GM18505 (cell line): Measurements from ENCODE around the gene ITGB5.
"Not testable (repeated sequence)": the region's sequence is repeated elsewhere in the genome, so short reads cannot be mapped to it uniquely, and the experiment has no call there.

Experiments
- ATAC-seq: cut with Tn5 transposase; IDR thresholded peaks from one replicate; pipeline ENCODE4 v1.9.1; 2021; ENCODE audit not compliant: unreplicated experiment
- POLR2A ChIP-seq: IDR thresholded peaks from 4 replicates; pipeline ENCODE4 v1.6.1; 2011; ENCODE audit warnings: borderline replicate concordance; ENCODE audit not compliant: insufficient read depth, insufficient read length; ENCODE audit errors: extremely low read depth

Gene ITGB5

GRCh38 chr3:124762661-124763011 lies 124.5 kb downstream of the ITGB5 start:
- TF ChIP-seq POLR2A = no peak

GRCh38 chr3:124761935-124762660 lies 125.1 kb downstream of the ITGB5 start:
- ATAC-seq = no peak
- no peak for TF ChIP-seq POLR2A

More at GRCh38 chr3:124762661-124763011, 124.5 kb downstream of the ITGB5 start:
- no peak for ATAC-seq

GRCh38 chr3:124761250-124761796 lies 125.8 kb downstream of the ITGB5 start:
- ATAC-seq = peak; percentile 55
- no peak for TF ChIP-seq POLR2A

- no peak for TF ChIP-seq POLR2A
- ATAC-seq = no peak
Measured at GRCh38 chr3:124760601-124761000, 126.6 kb downstream of the ITGB5 start.

- TF ChIP-seq POLR2A = no peak
- ATAC-seq = no peak
Measured at GRCh38 chr3:124759666-124760401, 127.3 kb downstream of the ITGB5 start.

DNA sequence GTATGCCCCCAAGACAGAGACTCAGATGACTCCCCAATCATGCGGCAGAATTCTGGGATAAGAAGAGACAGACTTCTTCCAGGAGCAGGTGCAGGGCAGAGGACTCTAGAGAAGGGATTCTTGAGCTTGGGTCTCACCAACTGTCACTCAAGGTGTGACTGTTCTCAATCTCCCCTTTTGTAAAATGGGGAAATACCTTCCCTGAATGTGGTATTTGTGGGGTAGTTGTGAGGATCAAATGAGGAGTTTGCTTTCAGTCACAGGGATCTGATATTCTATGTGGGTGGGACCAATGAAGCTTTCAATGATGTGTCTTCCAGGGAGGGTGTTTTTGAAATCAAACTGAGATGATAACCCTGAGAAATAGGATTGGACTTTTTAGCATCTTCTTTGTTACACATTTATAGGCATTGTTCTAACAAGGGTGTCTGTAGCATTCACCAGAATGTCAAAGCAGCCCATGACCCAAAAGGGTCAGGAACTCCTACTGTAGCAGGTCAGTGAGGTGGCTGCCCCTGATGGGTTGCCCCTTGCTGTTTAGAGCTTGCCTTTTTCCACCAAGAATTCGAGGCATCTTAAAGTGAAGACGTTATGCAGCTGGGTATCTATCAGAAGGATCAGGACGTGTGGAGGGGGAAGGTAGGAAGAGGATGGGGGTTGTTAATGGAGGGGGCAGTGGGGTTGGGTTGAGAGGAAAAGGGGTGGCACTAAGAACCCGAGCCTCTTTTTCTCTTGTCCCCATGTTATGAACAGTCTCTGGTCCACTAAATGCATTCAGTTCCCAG lies 128.1 kb downstream of the ITGB5 start:
- TF ChIP-seq POLR2A = no peak
- ATAC-seq = no peak

- not testable (repeated sequence) for ATAC-seq
Measured at GRCh38 chr3:124757926-124758325, 129.2 kb downstream of the ITGB5 start.

DNA sequence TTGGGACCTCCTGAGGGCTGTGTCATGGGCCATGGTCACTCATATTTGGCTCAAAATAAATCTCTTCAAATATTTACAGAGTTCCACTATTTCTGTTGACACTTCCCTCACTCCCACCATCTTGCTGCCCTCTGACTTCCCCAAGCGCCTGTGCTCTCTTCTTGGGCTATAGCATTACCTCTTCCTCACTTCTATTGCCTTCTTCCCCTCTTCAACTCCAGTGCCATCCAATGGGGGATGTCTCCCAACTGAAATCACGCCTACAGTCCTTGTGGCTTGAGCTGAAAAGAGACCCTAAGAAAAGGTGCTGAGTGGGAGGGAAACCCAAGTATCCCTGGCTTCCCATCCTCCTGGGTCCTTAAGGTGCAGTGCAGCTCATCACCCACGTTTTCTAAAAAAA lies 135.1 kb downstream of the ITGB5 start:
- TF ChIP-seq POLR2A = no peak
- ATAC-seq = no peak

GRCh38 chr3:124751501-124751900 lies 135.7 kb downstream of the ITGB5 start:
- ATAC-seq = no peak
- TF ChIP-seq POLR2A = no peak

DNA sequence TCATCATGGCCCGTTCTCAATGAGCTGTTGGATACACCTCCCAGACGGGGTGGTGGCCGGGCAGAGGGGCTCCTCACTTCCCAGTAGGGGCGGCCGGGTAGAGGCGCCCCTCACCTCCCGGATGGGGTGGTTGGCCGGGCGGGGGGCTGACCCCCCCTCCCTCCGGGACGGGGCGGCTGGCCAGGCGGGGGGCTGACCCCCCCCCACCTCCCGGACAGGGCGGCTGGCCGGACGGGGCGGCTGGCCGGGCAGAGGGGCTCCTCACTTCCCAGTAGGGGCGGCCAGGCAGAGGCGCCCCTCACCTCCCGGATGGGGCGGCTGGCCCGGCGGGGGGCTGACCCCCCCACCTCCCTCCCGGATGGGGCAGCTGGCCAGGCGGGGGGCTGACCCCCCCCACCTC lies 137.3 kb downstream of the ITGB5 start:
- ATAC-seq = not testable (repeated sequence)

DNA sequence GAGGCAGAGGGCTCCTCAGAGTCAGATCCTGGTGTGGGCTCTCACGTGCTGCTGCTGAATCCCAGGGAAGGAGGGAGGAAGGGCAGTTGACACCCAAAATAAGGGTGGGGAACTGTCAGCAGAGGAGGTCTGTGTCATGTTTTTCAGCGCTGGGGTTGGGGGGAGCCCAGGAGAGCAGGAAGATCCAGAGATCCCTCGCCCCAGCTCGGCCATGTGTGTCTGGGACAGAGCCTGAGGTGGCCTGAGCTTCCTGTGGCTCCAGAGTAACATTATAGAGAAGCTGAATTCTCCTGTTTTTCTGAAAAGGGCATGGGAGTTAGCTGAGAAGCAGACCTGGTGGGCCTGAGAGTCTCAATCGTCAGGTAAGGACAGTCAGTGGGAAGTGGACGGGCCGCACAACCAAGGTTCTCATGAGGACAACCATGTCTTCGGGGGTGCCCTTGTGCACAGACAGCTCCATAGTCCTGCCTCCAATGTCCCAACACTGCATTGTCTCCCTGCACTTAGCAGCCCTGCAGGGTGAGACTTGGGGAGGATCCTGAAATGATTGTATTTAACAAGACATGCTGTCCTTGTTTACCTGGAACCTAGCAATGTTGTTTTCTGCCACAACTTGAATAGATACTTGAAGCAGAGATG lies 138.5 kb downstream of the ITGB5 start:
- no peak for TF ChIP-seq POLR2A
- ATAC-seq = no peak

GRCh38 chr3:124747111-124747981 lies 139.8 kb downstream of the ITGB5 start:
- TF ChIP-seq POLR2A = no peak
- ATAC-seq = no peak

DNA sequence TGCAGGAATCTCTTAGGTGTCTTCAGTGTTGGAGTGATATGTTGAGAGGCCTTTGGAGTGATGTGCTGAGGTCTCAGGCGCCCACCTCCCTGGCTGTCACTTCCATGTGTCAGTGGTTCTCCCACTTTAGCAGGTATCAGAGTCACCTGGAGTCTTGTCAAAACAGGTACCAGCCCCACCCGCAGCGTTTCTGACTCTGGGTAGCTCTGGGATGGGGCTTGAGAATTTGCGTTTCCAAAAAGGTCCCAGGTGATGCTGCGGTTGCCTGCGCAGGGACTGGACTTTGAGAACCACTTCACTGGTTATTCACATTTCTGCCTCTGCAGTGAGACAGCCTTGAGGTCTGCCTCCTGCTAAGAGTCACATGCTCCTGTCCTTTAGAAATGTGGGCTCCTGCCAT lies 141.4 kb downstream of the ITGB5 start:
- no peak for ATAC-seq
- no peak for TF ChIP-seq POLR2A

- no peak for TF ChIP-seq POLR2A
- ATAC-seq = no peak
Measured at GRCh38 chr3:124741027-124741426, 146.1 kb downstream of the ITGB5 start.
